Measurements from ENCODE around the gene PFN1.

DNA sequence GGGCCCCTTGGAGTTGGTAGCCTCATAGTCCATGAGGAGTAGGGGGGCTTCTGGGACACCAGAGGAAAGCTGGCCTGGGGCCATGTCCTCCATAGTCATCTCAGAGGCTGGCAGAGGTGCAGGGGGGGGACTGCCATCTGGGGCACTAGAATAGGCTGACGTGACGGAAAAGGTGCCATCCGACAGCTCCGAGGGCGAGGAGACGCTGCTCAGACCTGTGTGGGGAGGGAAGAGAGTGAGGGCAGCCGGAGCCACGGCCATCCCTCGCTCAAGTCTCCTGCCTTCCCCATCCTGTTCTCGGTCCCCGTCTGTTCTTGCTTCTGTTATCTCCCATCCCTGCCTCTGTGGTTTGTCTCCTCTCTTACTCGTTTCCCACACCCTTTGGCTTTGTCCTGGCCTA lies 24.0 kb upstream of the PFN1 start:
- no peak for TF ChIP-seq POLR2A (IDR thresholded peaks at IDR 0.05)
- TF ChIP-seq, protein P1, sequence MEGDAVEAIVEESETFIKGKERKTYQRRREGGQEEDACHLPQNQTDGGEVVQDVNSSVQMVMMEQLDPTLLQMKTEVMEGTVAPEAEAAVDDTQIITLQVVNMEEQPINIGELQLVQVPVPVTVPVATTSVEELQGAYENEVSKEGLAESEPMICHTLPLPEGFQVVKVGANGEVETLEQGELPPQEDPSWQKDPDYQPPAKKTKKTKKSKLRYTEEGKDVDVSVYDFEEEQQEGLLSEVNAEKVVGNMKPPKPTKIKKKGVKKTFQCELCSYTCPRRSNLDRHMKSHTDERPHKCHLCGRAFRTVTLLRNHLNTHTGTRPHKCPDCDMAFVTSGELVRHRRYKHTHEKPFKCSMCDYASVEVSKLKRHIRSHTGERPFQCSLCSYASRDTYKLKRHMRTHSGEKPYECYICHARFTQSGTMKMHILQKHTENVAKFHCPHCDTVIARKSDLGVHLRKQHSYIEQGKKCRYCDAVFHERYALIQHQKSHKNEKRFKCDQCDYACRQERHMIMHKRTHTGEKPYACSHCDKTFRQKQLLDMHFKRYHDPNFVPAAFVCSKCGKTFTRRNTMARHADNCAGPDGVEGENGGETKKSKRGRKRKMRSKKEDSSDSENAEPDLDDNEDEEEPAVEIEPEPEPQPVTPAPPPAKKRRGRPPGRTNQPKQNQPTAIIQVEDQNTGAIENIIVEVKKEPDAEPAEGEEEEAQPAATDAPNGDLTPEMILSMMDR (IDR thresholded peaks at IDR 0.05), result no peak
